ENCODE measurements around the gene CCDC15. TPM values are rescaled to one million over a fixed set of nuclear protein-coding genes. Genes with fewer than 3 reads are reported as not detected.

Gene CCDC15
- total and polyA plus RNA-seq, 9 donors: 0.82 to 1.9 (median 1.1) TPM

DNA sequence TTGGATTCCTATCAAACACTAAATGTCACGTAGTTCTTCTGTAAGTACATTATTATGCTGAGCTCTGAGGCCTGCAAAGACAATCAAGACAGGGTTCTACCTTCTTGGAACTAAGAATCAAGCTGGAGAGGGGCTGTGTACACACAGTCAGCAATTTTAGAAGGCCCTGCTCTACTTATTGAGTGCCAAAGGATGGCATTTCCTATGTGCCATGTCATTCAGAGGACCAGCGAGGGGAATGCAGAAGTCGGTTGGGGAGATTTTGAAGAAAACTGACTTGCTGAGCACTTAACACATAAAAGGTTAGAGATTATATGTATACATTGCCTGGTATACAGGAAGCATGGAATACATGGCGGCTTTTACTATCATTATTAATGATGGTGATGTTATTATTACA, 114.4 kb downstream of the CCDC15 start:
- H3K36me3 ChIP-seq: no peaks in the 10 kb centered on the region
- no peaks in the 10 kb centered on the region for H3K27me3 ChIP-seq
- H3K4me3 ChIP-seq: no peak overlapping the region
- H3K4me1 ChIP-seq (ENCODE audit: insufficient read depth): peaks cover 5% of the 10 kb centered on the region
- H3K9me3 ChIP-seq: no peaks in the 10 kb centered on the region
- DNase-seq: no peak
- intact Hi-C loops (cut with DNase I): no loop called here
- no peak overlapping the region for H3K27ac ChIP-seq
- TF ChIP-seq, protein P1, sequence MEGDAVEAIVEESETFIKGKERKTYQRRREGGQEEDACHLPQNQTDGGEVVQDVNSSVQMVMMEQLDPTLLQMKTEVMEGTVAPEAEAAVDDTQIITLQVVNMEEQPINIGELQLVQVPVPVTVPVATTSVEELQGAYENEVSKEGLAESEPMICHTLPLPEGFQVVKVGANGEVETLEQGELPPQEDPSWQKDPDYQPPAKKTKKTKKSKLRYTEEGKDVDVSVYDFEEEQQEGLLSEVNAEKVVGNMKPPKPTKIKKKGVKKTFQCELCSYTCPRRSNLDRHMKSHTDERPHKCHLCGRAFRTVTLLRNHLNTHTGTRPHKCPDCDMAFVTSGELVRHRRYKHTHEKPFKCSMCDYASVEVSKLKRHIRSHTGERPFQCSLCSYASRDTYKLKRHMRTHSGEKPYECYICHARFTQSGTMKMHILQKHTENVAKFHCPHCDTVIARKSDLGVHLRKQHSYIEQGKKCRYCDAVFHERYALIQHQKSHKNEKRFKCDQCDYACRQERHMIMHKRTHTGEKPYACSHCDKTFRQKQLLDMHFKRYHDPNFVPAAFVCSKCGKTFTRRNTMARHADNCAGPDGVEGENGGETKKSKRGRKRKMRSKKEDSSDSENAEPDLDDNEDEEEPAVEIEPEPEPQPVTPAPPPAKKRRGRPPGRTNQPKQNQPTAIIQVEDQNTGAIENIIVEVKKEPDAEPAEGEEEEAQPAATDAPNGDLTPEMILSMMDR (IDR thresholded peaks at IDR 0.05): no peak
- TF ChIP-seq POLR2A (IDR thresholded peaks at IDR 0.05) (no peak), EP300 (IDR thresholded peaks at IDR 0.05) (no peak)
- WGBS, 3 donors: 91 to 95% (median 95%) methylated on average over 4 of the region's 4 CpGs

DNA sequence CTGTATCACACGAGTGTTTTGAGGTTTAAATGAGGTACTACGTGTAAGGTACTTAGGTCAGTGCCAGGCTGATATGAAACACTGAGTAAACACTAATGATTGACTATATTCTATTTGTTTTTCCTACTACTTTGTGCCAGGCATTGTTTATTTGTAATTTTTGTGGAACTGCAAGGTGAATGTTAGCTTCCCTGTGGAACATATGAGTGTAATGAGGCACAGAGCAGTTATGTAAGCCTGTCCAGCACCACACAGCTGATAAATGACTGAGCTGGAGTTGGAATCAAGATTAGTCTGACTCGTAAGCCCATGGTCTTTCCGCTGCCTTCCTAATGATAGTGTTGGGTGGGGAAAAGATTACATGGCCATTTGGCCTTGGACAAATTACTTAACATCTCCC, 115.0 kb downstream of the CCDC15 start:
- DNase-seq: no peak
- Histone ChIP-seq H3K27me3 (no peaks in the 10 kb centered on the region), H3K36me3 (no peaks in the 10 kb centered on the region), H3K27ac (no peak overlapping the region), H3K4me3 (no peak overlapping the region), H3K4me1 (ENCODE audit: insufficient read depth) (no peaks in the 10 kb centered on the region), H3K9me3 (no peaks in the 10 kb centered on the region)
- TF ChIP-seq POLR2A (IDR thresholded peaks at IDR 0.05): no peak
- no peak for TF ChIP-seq EP300 (IDR thresholded peaks at IDR 0.05)
- TF ChIP-seq, protein P1 (IDR thresholded peaks at IDR 0.05): no peak
- intact Hi-C loops (cut with DNase I): no loop called here
- WGBS, 3 donors: 77 to 82% (median 79%) methylated on average over 4 of the region's 4 CpGs

DNA sequence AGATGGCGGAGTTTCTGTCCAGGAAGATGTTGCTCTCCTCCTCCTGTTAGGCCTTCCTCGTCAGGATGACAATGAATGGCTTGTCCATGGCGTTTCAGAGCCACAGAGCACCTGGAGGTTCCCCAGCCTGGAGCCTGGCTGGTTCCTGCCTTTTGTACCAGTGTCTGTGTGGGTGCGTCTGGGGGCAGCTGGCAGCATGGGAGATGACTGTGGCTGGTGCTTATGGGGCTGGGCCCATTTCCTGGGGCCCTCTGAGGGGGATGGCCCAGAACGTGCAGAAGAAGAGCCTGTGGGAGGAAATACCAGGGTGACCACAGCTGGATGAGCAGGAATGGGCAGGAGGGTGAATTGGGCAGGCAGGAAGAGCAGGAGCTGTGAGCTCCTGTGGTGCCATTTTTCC, 115.8 kb downstream of the CCDC15 start:
- DNase-seq: no peak
- Histone ChIP-seq H3K27me3 (no peaks in the 10 kb centered on the region), H3K9me3 (no peaks in the 10 kb centered on the region), H3K27ac (no peak overlapping the region), H3K36me3 (no peaks in the 10 kb centered on the region), H3K4me1 (ENCODE audit: insufficient read depth) (no peaks in the 10 kb centered on the region), H3K4me3 (no peak overlapping the region)
- TF ChIP-seq POLR2A (IDR thresholded peaks at IDR 0.05) (no peak), EP300 (IDR thresholded peaks at IDR 0.05) (no peak)
- TF ChIP-seq, protein P1 (IDR thresholded peaks at IDR 0.05): no peak
- WGBS, 3 donors: 67 to 73% (median 72%) methylated on average over 5 of the region's 5 CpGs
- intact Hi-C loops (cut with DNase I): no loop called here

DNA sequence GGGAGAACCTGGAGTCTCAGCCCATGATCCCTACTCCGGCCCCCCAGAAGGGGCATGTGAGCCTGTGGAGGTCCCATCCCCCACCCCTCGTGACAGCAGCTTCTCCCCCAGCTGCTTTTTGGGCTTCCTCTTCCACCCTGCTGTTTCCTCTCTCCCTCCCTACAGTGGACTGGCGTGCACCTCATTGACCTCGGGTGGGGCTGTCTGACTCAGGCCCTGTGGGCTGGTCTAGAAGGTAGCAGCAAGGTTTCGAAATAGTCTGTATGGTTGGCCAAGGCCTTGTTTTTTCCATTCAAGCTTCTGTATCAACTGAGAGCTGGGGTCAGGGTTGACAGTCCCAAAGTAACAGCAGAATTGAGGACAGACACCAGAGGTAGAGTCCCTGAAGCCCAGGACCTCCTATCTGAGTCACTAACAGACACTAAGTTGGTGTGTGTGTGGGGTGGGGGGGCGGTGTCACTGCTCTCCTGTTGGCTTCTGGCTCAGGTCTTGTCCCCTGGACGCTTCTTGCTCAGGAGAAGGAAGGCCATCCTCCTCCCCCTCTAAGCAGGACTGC, 116.8 kb downstream of the CCDC15 start:
- intact Hi-C loops (cut with DNase I): no loop called here
- Histone ChIP-seq H3K4me3 (no peak overlapping the region), H3K36me3 (no peaks in the 10 kb centered on the region), H3K4me1 (ENCODE audit: insufficient read depth) (no peaks in the 10 kb centered on the region), H3K27ac (no peak overlapping the region), H3K9me3 (no peaks in the 10 kb centered on the region), H3K27me3 (no peaks in the 10 kb centered on the region)
- WGBS, 3 donors: 61 to 73% (median 66%) methylated on average over 7 of the region's 7 CpGs
- DNase-seq: peak in 3 of 5 donors; percentile 17 to 62 (median 51)
- TF ChIP-seq EP300 (IDR thresholded peaks at IDR 0.05) (no peak), POLR2A (IDR thresholded peaks at IDR 0.05) (no peak)
- TF ChIP-seq, protein P1 (IDR thresholded peaks at IDR 0.05): no peak

All from ovary (tissue), 9 donors.